Peyer's patch (tissue), 4 donors: ENCODE measurements around the gene MACROD2.

Experiments used
- CTCF ChIP-seq, 6 experiments: fragments of 450-650 bp in 4 of 6; fragments of 200-600 bp in 2 of 6; sonication (generic) in 1 of 6; IDR thresholded peaks; one replicate each; pipeline ENCODE4 v1.5.1; 2017 to 2019; ENCODE audit warnings: antibody characterized with exemption in 6 of 6, mild to moderate bottlenecking in 3 of 6, moderate library complexity in 1 of 6
- POLR2A ChIP-seq, 2 donors: fragments of 450-650 bp; IDR thresholded peaks; one replicate each; pipeline ENCODE4 v1.5.1; 2017; ENCODE audit warnings: antibody characterized with exemption in 2 of 2, mild to moderate bottlenecking in 2 of 2, moderate library complexity in 2 of 2

GRCh38 chr20:14986026-14986655 lies 990.8 kb downstream of the MACROD2 start:
- TF ChIP-seq CTCF (IDR thresholded peaks at IDR 0.05) = no peak
- TF ChIP-seq POLR2A (IDR thresholded peaks at IDR 0.05) = no peak
